Measurements from ENCODE around the gene HDAC7.

Gene HDAC7

DNA sequence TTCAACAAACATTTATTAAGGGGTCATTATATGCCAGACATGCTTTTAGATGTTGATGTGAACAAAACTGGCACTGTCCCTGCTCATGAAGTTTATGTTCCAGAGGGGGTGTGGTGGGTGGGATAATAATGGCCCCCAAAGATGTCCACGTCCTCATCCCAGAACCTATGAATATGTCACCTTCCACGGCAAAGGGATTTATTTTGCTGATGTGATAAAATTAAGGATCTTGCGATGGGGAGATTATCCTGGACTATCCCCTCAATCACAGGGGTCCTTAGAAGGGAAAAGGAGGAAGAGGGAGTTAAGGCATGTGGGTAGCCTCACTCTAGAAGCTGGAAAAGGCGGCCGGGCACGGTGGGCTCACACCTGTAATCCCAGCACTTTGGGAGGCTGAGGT, 48.4 kb downstream of the HDAC7 start:
- no peak overlapping the region for H3K4me3 ChIP-seq (replicated peaks; ENCODE audit: low read depth, low read length)
- H3K36me3 ChIP-seq (ENCODE audit: control insufficient read depth, insufficient read depth, low read length), result no peaks in the 10 kb centered on the region
- no peaks in the 10 kb centered on the region; the same call in 1 of the 2 replicates for H3K27me3 ChIP-seq (replicated peaks; ENCODE audit: control insufficient read depth, insufficient read depth, low read length)
- DNase-seq (ENCODE audit: extremely low read depth, insufficient read length), result no peak
- TF ChIP-seq CTCF (IDR thresholded peaks at IDR 0.05; ENCODE audit: insufficient read depth, low read length, poor library complexity, severe bottlenecking), result no peak

DNA sequence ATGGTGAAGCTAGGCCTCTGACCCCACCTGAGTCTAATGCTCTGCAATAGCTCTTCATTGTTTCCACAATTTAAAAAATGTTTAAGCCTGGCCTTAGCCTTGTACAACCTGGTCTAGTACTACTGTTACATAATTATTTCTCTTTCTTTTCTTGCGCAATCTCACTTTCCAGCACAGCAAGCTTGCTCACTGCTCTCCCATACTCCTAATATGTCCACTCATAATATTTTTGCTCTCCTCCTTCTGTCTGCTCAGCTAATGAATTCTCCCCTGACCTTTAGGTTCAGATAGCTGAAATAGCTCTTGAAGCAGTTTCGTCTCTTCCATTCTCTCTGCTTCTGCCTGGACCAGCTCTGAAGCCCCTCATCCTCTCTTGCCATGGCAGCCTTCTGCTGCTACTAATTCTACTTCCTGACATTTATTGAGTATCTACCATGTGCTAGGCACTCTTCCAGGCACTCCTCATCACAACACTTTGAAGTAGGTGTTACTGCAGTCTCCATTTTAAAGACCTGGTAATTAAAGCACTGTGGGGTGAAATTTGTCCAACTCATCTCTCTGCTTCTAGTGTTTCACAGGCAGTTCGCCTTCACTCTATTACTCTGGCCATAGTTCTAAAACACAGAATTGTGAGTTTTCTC, 49.5 kb downstream of the HDAC7 start:
- no peak for DNase-seq (ENCODE audit: extremely low read depth, insufficient read length)

GRCh38 chr12:47769234-47770085, 50.2 kb downstream of the HDAC7 start:
- no peaks in the 10 kb centered on the region for H3K36me3 ChIP-seq (ENCODE audit: control insufficient read depth, insufficient read depth, low read length)
- DNase-seq (ENCODE audit: extremely low read depth, insufficient read length), result no peak
- no peaks in the 10 kb centered on the region; the same call in 1 of the 2 replicates for H3K27me3 ChIP-seq (replicated peaks; ENCODE audit: control insufficient read depth, insufficient read depth, low read length)
- no peak for TF ChIP-seq CTCF (IDR thresholded peaks at IDR 0.05; ENCODE audit: insufficient read depth, low read length, poor library complexity, severe bottlenecking)
- no peak overlapping the region for H3K4me3 ChIP-seq (replicated peaks; ENCODE audit: low read depth, low read length)

More for the DNA sequence above, 49.5 kb downstream of the HDAC7 start:
- no peak overlapping the region for H3K4me3 ChIP-seq (replicated peaks; ENCODE audit: low read depth, low read length)
- no peaks in the 10 kb centered on the region for H3K36me3 ChIP-seq (ENCODE audit: control insufficient read depth, insufficient read depth, low read length)
- TF ChIP-seq CTCF (IDR thresholded peaks at IDR 0.05; ENCODE audit: insufficient read depth, low read length, poor library complexity, severe bottlenecking), result no peak
- H3K27me3 ChIP-seq (replicated peaks; ENCODE audit: control insufficient read depth, insufficient read depth, low read length), result no peaks in the 10 kb centered on the region; the same call in 1 of the 2 replicates

DNA sequence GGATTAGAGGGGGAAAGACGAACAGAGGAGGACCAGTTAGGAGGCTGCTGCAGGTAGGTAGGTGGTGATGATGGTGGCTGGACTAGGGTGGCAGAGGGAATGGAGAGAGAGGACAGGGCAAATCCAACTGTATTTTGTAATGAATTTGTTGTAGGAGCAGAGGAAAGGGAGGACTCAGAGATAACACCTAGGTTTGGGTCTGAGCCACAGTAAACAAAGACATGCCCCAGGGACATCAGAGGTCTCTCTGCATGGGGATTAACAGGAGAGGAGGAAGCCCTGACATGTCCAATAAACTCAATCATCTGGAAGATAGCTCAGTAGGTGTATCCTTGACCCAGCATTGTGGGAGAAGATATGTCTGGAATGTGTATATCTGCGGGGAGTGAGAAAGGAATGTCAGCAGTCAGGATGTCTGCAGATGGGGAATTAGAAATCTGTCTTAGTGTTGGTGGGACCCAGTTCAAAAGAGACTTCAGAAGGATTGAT, 51.3 kb downstream of the HDAC7 start:
- DNase-seq (ENCODE audit: extremely low read depth, insufficient read length), result no peak
- Histone ChIP-seq H3K36me3 (ENCODE audit: control insufficient read depth, insufficient read depth, low read length) (no peaks in the 10 kb centered on the region), H3K27me3 (replicated peaks; ENCODE audit: control insufficient read depth, insufficient read depth, low read length) (no peaks in the 10 kb centered on the region; the same call in 1 of the 2 replicates), H3K4me3 (replicated peaks; ENCODE audit: low read depth, low read length) (no peak overlapping the region)
- TF ChIP-seq CTCF (IDR thresholded peaks at IDR 0.05; ENCODE audit: insufficient read depth, low read length, poor library complexity, severe bottlenecking), result no peak

- DNase-seq (ENCODE audit: extremely low read depth, insufficient read length), result no peak
- no peaks in the 10 kb centered on the region; the same call in 1 of the 2 replicates for H3K27me3 ChIP-seq (replicated peaks; ENCODE audit: control insufficient read depth, insufficient read depth, low read length)
- peak; percentile 70 for TF ChIP-seq CTCF (IDR thresholded peaks at IDR 0.05; ENCODE audit: insufficient read depth, low read length, poor library complexity, severe bottlenecking)
- H3K36me3 ChIP-seq (ENCODE audit: control insufficient read depth, insufficient read depth, low read length), result no peaks in the 10 kb centered on the region
- no peak overlapping the region for H3K4me3 ChIP-seq (replicated peaks; ENCODE audit: low read depth, low read length)
Observed at GRCh38 chr12:47767216-47767724, 52.4 kb downstream of the HDAC7 start.
